ENCODE results near the gene RUNX3.
A peak's percentile ranks its signal among the peaks of the same experiment; 100 is the strongest.

The RUNX3 gene

DNA sequence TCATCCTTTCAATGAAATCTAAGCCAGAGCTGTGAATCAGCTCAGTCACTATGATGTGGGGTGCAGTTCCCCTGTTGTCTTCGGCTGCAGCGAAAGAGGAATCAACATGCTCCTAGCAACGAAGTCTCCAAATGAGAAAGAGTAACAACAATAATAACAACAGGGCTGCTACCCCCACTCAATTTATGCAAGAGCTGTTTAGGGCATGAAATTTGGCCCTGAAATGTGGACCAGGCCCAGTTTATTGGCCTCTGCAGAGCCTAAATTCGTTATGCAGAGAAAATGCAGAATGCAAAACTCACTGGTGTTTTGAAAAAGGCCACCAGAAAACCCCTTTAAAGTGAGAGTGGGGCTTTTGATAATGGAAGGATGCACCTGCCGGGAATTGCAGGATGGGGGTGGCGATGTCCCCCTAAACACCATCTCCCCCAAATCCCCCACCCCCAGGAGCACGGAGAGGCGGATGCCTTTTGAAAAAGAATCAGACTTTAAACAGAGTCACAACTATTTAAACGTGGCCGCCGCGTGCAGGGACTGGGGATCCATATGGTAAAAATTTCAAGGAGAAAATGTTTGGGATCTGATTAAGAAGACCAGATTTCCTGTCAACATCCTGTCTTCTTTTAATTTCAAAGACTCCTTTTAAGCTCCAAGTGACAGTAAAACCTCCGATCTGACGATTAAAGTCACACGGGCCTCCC, 1.9 kb downstream of the RUNX3 start:
- Histone ChIP-seq H3K79me2 (ENCODE audit: insufficient read depth, low read length) (peaks cover 81% of the 10 kb centered on the region), H3K36me3 (ENCODE audit: insufficient read depth, low read length) (peaks cover 33% of the 10 kb centered on the region; the same call in 1 of the 2 replicates), H3K9me3 (ENCODE audit: insufficient read depth, low read depth, low read length) (no peaks in the 10 kb centered on the region), H4K20me1 (ENCODE audit: insufficient read depth, low read length, poor library complexity, severe bottlenecking) (peaks cover 58% of the 10 kb centered on the region), H3F3A (ENCODE audit: low read depth) (no peaks in the 10 kb centered on the region), H3K27me3 (ENCODE audit: insufficient read depth, low read length, poor library complexity, severe bottlenecking) (no peaks in the 10 kb centered on the region), H3K9ac (ENCODE audit: low read depth, low read length, poor library complexity, severe bottlenecking) (peak overlapping the region; percentile 85), H2AFZ (ENCODE audit: low read length) (no peak overlapping the region), H3K9me2 (replicated peaks; ENCODE audit: low read depth, low read length) (no peaks in the 10 kb centered on the region), H3K4me3 (ENCODE audit: low read length, poor library complexity, severe bottlenecking) (peak overlapping the region; percentile 84), H3K4me1 (ENCODE audit: insufficient read depth, low read length, poor library complexity, severe bottlenecking) (peaks cover 53% of the 10 kb centered on the region), H3K4me2 (ENCODE audit: low read depth, low read length, poor library complexity, severe bottlenecking) (peak overlapping the region; percentile 93)
- TF ChIP-seq EZH2phosphoT487 (IDR thresholded peaks at IDR 0.05; ENCODE audit: borderline replicate concordance) = no peak
- TF ChIP-seq, protein P1, sequence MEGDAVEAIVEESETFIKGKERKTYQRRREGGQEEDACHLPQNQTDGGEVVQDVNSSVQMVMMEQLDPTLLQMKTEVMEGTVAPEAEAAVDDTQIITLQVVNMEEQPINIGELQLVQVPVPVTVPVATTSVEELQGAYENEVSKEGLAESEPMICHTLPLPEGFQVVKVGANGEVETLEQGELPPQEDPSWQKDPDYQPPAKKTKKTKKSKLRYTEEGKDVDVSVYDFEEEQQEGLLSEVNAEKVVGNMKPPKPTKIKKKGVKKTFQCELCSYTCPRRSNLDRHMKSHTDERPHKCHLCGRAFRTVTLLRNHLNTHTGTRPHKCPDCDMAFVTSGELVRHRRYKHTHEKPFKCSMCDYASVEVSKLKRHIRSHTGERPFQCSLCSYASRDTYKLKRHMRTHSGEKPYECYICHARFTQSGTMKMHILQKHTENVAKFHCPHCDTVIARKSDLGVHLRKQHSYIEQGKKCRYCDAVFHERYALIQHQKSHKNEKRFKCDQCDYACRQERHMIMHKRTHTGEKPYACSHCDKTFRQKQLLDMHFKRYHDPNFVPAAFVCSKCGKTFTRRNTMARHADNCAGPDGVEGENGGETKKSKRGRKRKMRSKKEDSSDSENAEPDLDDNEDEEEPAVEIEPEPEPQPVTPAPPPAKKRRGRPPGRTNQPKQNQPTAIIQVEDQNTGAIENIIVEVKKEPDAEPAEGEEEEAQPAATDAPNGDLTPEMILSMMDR (conservative IDR thresholded peaks at IDR 0.05; ENCODE audit: low read length) = no peak

DNA sequence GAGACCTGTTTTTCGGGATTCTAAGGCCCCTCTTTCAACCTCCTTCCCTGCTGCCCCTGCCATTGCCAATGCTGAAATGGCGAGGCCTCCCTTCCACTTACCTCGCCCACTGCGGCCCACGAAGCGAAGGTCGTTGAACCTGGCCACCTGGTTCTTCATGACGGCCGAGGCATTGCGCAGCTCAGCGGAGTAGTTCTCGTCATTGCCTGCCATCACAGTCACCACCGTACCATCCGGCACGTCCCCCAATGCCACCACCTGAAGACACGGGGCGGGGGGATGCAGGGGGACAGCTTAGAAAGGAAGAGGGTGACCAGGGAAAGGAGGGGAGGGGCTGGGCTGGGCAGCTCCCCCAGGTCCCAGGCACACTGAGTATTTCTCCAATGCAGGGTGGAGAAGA, 2.6 kb downstream of the RUNX3 start:
- H3K4me2 ChIP-seq (ENCODE audit: low read depth, low read length, poor library complexity, severe bottlenecking) = peak overlapping the region; percentile 93
- H3K36me3 ChIP-seq (ENCODE audit: insufficient read depth, low read length) = peaks cover 38% of the 10 kb centered on the region; the same call in 1 of the 2 replicates
- H3K4me1 ChIP-seq (ENCODE audit: insufficient read depth, low read length, poor library complexity, severe bottlenecking) = peaks cover 55% of the 10 kb centered on the region
- no peaks in the 10 kb centered on the region for H3F3A ChIP-seq (ENCODE audit: low read depth)
- no peaks in the 10 kb centered on the region for H3K9me2 ChIP-seq (replicated peaks; ENCODE audit: low read depth, low read length)
- H3K79me2 ChIP-seq (ENCODE audit: insufficient read depth, low read length) = peaks cover 87% of the 10 kb centered on the region
- H4K20me1 ChIP-seq (ENCODE audit: insufficient read depth, low read length, poor library complexity, severe bottlenecking) = peaks cover 64% of the 10 kb centered on the region
- TF ChIP-seq, protein P1 (conservative IDR thresholded peaks at IDR 0.05; ENCODE audit: low read length) = no peak
- TF ChIP-seq EZH2phosphoT487 (IDR thresholded peaks at IDR 0.05; ENCODE audit: borderline replicate concordance) = no peak
- no peaks in the 10 kb centered on the region for H3K27me3 ChIP-seq (ENCODE audit: insufficient read depth, low read length, poor library complexity, severe bottlenecking)
- H3K9ac ChIP-seq (ENCODE audit: low read depth, low read length, poor library complexity, severe bottlenecking) = peak overlapping the region; percentile 85
- no peak overlapping the region for H2AFZ ChIP-seq (ENCODE audit: low read length)
- H3K4me3 ChIP-seq (ENCODE audit: low read length, poor library complexity, severe bottlenecking) = peak overlapping the region; percentile 84
- H3K9me3 ChIP-seq (ENCODE audit: insufficient read depth, low read depth, low read length) = no peaks in the 10 kb centered on the region

DNA sequence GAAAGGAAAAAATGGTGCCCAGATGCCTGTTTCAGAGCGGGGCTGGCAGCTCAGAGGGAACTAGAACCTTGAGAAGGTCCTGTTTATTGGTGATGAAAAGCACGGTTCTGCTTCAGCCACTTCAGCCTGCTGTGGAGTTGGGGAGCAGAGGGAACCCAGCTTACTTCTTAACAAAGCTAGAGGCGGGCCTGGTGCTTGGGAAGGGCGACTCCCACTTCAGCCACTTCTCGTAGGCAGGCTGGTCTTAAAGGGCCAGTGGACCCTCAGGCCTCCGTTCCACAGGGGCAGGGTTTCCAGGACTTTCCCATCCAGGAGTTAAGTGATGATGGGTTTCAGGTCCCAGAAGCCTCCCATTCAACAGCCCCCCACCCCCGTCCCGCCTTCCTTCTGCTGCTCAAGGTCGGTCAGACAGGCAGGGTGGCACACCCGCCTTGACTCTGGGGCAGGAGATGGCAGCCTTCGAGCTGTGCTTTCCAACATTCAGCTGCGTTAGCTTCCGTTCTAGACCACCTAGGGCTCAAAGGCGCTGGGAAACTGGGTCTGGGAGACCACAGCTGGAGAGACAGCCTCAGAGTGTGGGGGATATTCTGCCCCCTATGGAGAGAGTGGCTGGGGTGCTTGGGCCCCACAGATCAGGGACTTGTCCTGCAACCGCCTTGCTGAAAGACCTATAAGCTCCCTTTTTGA, 3.4 kb downstream of the RUNX3 start:
- peak overlapping the region; percentile 93 for H3K4me2 ChIP-seq (ENCODE audit: low read depth, low read length, poor library complexity, severe bottlenecking)
- H2AFZ ChIP-seq (ENCODE audit: low read length) = no peak overlapping the region
- H3K9ac ChIP-seq (ENCODE audit: low read depth, low read length, poor library complexity, severe bottlenecking) = peak overlapping the region; percentile 85
- H3K36me3 ChIP-seq (ENCODE audit: insufficient read depth, low read length) = peaks cover 44% of the 10 kb centered on the region; the same call in 1 of the 2 replicates
- peaks cover 91% of the 10 kb centered on the region for H3K79me2 ChIP-seq (ENCODE audit: insufficient read depth, low read length)
- TF ChIP-seq, protein P1 (conservative IDR thresholded peaks at IDR 0.05; ENCODE audit: low read length) = no peak; the same call in 1 of the 2 replicates
- no peak for TF ChIP-seq EZH2phosphoT487 (IDR thresholded peaks at IDR 0.05; ENCODE audit: borderline replicate concordance)
- H3K4me1 ChIP-seq (ENCODE audit: insufficient read depth, low read length, poor library complexity, severe bottlenecking) = peaks cover 55% of the 10 kb centered on the region
- peaks cover 71% of the 10 kb centered on the region for H4K20me1 ChIP-seq (ENCODE audit: insufficient read depth, low read length, poor library complexity, severe bottlenecking)
- H3F3A ChIP-seq (ENCODE audit: low read depth) = no peaks in the 10 kb centered on the region
- H3K4me3 ChIP-seq (ENCODE audit: low read length, poor library complexity, severe bottlenecking) = peak overlapping the region; percentile 84
- H3K9me3 ChIP-seq (ENCODE audit: insufficient read depth, low read depth, low read length) = no peaks in the 10 kb centered on the region
- H3K9me2 ChIP-seq (replicated peaks; ENCODE audit: low read depth, low read length) = no peaks in the 10 kb centered on the region
- no peaks in the 10 kb centered on the region for H3K27me3 ChIP-seq (ENCODE audit: insufficient read depth, low read length, poor library complexity, severe bottlenecking)
